Right lobe of liver (tissue), 6 donors: Measurements from ENCODE around the gene TNFRSF13B. TPM values are rescaled to one million over a fixed set of nuclear protein-coding genes. Genes with fewer than 3 reads are reported as not detected.

Experiments
- ATAC-seq, 4 donors: fragments of 200-7000 bp; cut with Tn5 transposase; one replicate each; pipeline ENCODE4 v1.9.1; 2020; ENCODE audit warnings: mild to moderate bottlenecking in 4 of 4, moderate library complexity in 4 of 4
- DNase-seq, 3 donors: peaks; one replicate each; pipeline ENCODE4 v3.0.0-alpha.2; 2020
- H3K27ac ChIP-seq, 3 donors: fragments of 200-600 bp; one replicate each; pipeline ENCODE4 v1.8.0; 2022
- H3K27me3 ChIP-seq, 2 donors: fragments of 200-600 bp; one replicate each; pipeline ENCODE4 v1.8.0; 2022
- H3K36me3 ChIP-seq, 4 donors: fragments of 200-600 bp; sonication (generic) in 1 of 4; one replicate each; pipeline versions ENCODE4 v1.5.1 to v1.8.0; 2017 to 2022; ENCODE audit warnings: control low read depth in 1 of 4
- H3K4me1 ChIP-seq, 4 donors: fragments of 200-600 bp; sonication (generic) in 1 of 4; one replicate each; pipeline versions ENCODE4 v1.5.1 to v1.8.0; 2017 to 2022; ENCODE audit warnings: control low read depth in 1 of 4
- H3K4me3 ChIP-seq, 3 donors: fragments of 200-600 bp; one replicate each; pipeline ENCODE4 v1.8.0; 2022
- H3K9me3 ChIP-seq, 4 donors: fragments of 200-600 bp; sonication (generic) in 1 of 4; one replicate each; pipeline versions ENCODE4 v1.5.1 to v1.8.0; 2017 to 2022; ENCODE audit warnings: control low read depth in 1 of 4
- POLR2A ChIP-seq: fragments of 450-650 bp; IDR thresholded peaks from one replicate; pipeline ENCODE4 v1.6.1; 2017; ENCODE audit warnings: antibody characterized with exemption, mild to moderate bottlenecking
- WGBS: methylation state at CpG from one replicate; pipeline ENCODE4 v1.1.6; 2018; ENCODE audit warnings: low coverage, low lambda C conversion rate; ENCODE audit not compliant: insufficient coverage; ENCODE audit errors: missing lambda C conversion rate; 5-methylcytosine and 5-hydroxymethylcytosine counted together
- intact Hi-C, 2 donors: fragments of 100-400 bp; cut with DNase I; formaldehyde crosslinking; loops; one replicate each; pipeline versions ENCODE4 v1.11.2 to v1.14.1; 2022
- total RNA-seq, 6 experiments: library from RNA; depleted of rRNA in 2 of 6; stranded (reverse); fragments of >200 nt in 2 of 6; fragmentation: NEBNext Ultra II Directional in 3 of 6; extraction: Animal tissue kit (Norgen Biotek cat#: 25700) in 3 of 6; gene quantifications; one replicate each; pipeline versions ENCODE4 v1.1.0 to v1.2.4, GENCODE V29; 2016 to 2023
- TF ChIP-seq, protein P1 (sequence below), 4 donors: fragments of 200-600 bp in 3 of 4; fragments of 450-650 bp in 1 of 4; IDR thresholded peaks; one replicate each; pipeline versions ENCODE4 v1.5.1 to v1.8.0; 2016 to 2022; ENCODE audit warnings: antibody characterized with exemption in 4 of 4, mild to moderate bottlenecking in 2 of 4
- donor health status: DM: no; HTN: yes; CAD: no.
- donor health status: DM: no; HTN: no; CAD: no.
- donor health status: DM: no; HTN: no; CAD: no.
- donor health status: DM: no; HTN: yes; CAD: no.
- donor health status: DM: no; HTN: yes; CAD: no.

Gene TNFRSF13B
- total RNA-seq, 6 experiments from 2014 or later = 0.44 TPM; not detected in 5

DNA sequence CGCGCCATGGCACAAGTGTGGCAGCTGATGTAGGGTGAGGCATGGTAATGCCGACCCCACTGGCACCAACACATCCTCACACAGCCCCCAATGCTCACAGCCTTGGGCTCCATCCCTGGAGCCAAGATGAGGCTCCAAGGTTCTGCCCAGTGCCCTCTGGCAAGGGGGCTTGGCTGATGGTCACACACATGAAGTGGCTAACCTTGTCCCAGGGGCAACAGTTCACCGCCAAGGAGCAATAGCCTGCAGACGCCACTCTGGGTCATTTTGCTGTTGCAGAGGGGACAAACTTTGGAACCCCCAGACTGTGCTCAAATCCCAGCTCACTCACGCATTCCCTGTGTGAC, 26.8 kb downstream of the TNFRSF13B start:
- intact Hi-C loops = no loop called here
- ATAC-seq = no peak
- TF ChIP-seq, protein P1, sequence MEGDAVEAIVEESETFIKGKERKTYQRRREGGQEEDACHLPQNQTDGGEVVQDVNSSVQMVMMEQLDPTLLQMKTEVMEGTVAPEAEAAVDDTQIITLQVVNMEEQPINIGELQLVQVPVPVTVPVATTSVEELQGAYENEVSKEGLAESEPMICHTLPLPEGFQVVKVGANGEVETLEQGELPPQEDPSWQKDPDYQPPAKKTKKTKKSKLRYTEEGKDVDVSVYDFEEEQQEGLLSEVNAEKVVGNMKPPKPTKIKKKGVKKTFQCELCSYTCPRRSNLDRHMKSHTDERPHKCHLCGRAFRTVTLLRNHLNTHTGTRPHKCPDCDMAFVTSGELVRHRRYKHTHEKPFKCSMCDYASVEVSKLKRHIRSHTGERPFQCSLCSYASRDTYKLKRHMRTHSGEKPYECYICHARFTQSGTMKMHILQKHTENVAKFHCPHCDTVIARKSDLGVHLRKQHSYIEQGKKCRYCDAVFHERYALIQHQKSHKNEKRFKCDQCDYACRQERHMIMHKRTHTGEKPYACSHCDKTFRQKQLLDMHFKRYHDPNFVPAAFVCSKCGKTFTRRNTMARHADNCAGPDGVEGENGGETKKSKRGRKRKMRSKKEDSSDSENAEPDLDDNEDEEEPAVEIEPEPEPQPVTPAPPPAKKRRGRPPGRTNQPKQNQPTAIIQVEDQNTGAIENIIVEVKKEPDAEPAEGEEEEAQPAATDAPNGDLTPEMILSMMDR (IDR thresholded peaks at IDR 0.05) = no peak
- TF ChIP-seq POLR2A = no peak
- no peak overlapping the region for H3K4me3 ChIP-seq
- no CpG with 5 or more reads among the region's 6 CpGs for WGBS
- no peak overlapping the region for H3K27ac ChIP-seq
- H3K27me3 ChIP-seq = no peaks in the 10 kb centered on the region
- DNase-seq = peak in 1 of 3 donors; percentile 35
- no peaks in the 10 kb centered on the region for H3K9me3 ChIP-seq
- no peaks in the 10 kb centered on the region for H3K4me1 ChIP-seq
- H3K36me3 ChIP-seq = no peaks in the 10 kb centered on the region

GRCh38 chr17:16944334-16945135, 27.4 kb downstream of the TNFRSF13B start:
- no peak for ATAC-seq
- DNase-seq = peak in 1 of 3 donors; percentile 41

DNA sequence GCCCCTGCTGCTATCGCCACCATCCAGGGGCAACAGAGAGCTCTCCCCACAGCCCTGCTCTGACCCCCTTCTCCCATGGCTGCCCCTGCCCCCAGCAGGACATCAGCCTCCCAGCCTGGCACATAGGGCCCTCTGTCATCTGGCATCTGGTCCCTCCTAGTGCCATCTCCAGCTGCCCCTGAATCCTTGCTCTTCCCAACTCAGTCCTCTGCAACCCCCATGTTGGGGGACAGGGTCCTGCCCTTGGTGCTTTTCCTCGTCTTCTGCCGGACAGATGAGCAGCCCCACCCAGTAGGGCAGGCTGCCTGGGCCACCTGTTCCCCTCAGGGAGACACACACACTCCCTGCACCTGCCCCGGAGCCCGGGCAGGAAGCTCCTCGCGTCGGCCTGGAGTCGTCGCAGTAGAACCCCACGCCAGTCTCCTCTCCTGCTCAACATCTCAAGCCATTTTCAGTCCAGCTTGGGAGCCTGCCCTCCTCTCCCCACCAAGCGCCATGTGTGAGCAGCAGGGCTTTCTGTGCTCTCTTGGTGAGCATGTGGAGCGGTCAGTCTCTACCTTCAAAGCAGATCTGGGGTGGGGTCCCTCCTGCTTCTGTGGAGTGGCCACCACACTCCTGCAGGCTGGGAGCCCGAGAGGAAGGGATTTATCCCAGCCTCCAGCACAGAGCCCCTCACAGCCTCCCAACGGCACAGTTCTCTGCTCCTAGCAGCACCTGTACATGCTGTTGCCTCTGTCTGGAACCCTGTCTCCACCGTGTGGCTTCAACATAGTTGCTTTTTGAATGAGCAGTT, 28.2 kb downstream of the TNFRSF13B start:
- no peaks in the 10 kb centered on the region for H3K4me1 ChIP-seq
- TF ChIP-seq, protein P1 (IDR thresholded peaks at IDR 0.05) = no peak
- TF ChIP-seq POLR2A = no peak
- no peak overlapping the region for H3K4me3 ChIP-seq
- H3K9me3 ChIP-seq = no peaks in the 10 kb centered on the region
- H3K27ac ChIP-seq = no peak overlapping the region
- DNase-seq = no peak
- H3K27me3 ChIP-seq = no peaks in the 10 kb centered on the region
- intact Hi-C loops = no loop called here
- no peak for ATAC-seq
- 46% methylated on average over 7 of the region's 16 CpGs for WGBS
- H3K36me3 ChIP-seq = no peaks in the 10 kb centered on the region

More at GRCh38 chr17:16944334-16945135, 27.4 kb downstream of the TNFRSF13B start:
- 29% methylated on average over 4 of the region's 14 CpGs for whole genome bisulfite sequencing
- Histone ChIP-seq H3K27ac (no peak overlapping the region), H3K4me3 (no peak overlapping the region), H3K4me1 (no peaks in the 10 kb centered on the region), H3K27me3 (no peaks in the 10 kb centered on the region), H3K36me3 (no peaks in the 10 kb centered on the region), H3K9me3 (no peaks in the 10 kb centered on the region)
- no peak for TF ChIP-seq POLR2A
- TF ChIP-seq, protein P1 (IDR thresholded peaks at IDR 0.05) = no peak
- intact Hi-C loops = no loop called here

GRCh38 chr17:16943032-16943352, 28.9 kb downstream of the TNFRSF13B start:
- no peaks in the 10 kb centered on the region for H3K36me3 ChIP-seq
- no peak for ATAC-seq
- no peaks in the 10 kb centered on the region for H3K27me3 ChIP-seq
- no peaks in the 10 kb centered on the region for H3K9me3 ChIP-seq
- no CpG with 5 or more reads among the region's 3 CpGs for WGBS
- no peaks in the 10 kb centered on the region for H3K4me1 ChIP-seq
- no peak overlapping the region for H3K27ac ChIP-seq
- intact Hi-C loops = no loop called here
- no peak for DNase-seq
- TF ChIP-seq, protein P1 (IDR thresholded peaks at IDR 0.05) = no peak
- no peak for TF ChIP-seq POLR2A
- H3K4me3 ChIP-seq = no peak overlapping the region
